B cell (primary cell): Measurements from ENCODE around the gene SURF6.

Experiments used
- EZH2 ChIP-seq: IDR thresholded peaks from 2 replicates; pipeline ENCODE4 v1.6.1; 2012; ENCODE audit warnings: borderline replicate concordance, low read depth, mild to moderate bottlenecking, moderate library complexity, low read length; ENCODE audit not compliant: insufficient read depth, poor library complexity, severe bottlenecking
- TF ChIP-seq, protein P1 (sequence below): fragments of 200-600 bp; IDR thresholded peaks from one replicate; pipeline ENCODE4 v1.8.0; 2022; ENCODE audit warnings: antibody characterized with exemption, mild to moderate bottlenecking

DNA sequence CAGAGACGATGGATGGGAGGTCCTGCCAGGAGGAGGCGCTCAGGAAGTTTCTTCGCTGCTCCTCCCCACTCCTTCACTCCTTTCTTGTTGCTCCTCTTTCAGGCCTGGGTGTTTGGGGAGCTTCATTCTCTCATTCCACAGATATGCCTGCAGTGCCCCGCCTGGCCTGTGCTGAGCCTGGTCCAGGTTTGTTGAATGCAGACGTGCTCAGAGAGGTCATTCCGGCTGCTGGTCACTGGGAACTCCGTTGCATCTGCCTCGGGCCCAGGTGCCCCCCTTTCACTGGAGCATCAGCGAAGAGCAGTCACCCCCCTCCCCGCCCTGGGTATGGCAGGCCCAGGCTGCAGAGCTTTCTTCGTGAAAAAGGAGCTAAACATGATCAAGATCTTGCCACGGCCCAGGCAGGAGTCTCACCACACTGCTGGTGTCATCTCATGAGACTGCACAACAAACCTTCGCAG, 15.5 kb downstream of the SURF6 start:
- TF ChIP-seq, protein P1, sequence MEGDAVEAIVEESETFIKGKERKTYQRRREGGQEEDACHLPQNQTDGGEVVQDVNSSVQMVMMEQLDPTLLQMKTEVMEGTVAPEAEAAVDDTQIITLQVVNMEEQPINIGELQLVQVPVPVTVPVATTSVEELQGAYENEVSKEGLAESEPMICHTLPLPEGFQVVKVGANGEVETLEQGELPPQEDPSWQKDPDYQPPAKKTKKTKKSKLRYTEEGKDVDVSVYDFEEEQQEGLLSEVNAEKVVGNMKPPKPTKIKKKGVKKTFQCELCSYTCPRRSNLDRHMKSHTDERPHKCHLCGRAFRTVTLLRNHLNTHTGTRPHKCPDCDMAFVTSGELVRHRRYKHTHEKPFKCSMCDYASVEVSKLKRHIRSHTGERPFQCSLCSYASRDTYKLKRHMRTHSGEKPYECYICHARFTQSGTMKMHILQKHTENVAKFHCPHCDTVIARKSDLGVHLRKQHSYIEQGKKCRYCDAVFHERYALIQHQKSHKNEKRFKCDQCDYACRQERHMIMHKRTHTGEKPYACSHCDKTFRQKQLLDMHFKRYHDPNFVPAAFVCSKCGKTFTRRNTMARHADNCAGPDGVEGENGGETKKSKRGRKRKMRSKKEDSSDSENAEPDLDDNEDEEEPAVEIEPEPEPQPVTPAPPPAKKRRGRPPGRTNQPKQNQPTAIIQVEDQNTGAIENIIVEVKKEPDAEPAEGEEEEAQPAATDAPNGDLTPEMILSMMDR = no peak
- TF ChIP-seq EZH2 = no peak
